GM19238 (cell line): Measurements from ENCODE around the gene VEGFA.

Experiments used
- DNase-seq: peaks from one replicate; pipeline ENCODE4 v3.0.0; 2011; ENCODE audit warnings: low spot score; ENCODE audit not compliant: insufficient read length

VEGFA gene

DNA sequence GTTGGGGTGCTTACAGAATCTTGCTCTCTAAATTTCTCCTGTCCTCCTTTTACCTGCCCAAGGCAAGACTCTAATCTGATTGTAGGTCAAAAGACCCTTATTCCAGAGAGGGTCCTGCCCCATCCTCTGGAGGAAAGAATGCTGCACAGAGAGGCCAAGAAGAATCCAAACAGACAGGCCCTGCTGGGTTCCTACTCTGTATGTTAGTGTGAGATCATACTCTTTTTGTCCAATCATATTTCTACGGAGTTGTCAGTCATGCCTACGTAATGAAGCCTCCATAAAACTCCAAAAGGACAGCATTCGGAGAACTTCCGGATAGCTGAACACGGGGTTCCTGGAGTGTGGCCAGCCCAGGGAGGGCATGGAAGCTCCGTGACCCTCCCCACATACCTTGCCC lies 50.5 kb downstream of the VEGFA start:
- DNase-seq = no peak

- no peak for DNase-seq
Observed at GRCh38 chr6:43821101-43821886, 51.3 kb downstream of the VEGFA start.

DNA sequence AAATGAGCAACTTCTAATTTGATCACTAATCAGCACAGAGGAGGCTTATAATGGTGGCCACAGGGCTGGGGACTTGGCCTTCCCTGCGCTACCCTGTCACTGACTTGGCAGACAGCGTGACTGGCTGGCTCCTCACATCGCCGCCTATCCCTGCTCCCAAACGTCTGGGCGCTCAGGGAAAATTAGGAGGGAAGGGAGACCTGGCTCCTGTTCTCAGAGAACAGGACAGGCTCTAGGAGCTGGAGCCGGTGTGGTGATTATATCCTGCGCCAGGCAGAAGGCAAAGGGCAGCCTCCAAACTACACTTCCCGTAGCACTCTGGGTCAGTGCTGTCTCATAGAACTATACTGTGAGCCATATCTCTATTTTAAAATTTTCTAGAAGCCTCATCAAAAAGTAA lies 53.4 kb downstream of the VEGFA start:
- no peak for DNase-seq

DNA sequence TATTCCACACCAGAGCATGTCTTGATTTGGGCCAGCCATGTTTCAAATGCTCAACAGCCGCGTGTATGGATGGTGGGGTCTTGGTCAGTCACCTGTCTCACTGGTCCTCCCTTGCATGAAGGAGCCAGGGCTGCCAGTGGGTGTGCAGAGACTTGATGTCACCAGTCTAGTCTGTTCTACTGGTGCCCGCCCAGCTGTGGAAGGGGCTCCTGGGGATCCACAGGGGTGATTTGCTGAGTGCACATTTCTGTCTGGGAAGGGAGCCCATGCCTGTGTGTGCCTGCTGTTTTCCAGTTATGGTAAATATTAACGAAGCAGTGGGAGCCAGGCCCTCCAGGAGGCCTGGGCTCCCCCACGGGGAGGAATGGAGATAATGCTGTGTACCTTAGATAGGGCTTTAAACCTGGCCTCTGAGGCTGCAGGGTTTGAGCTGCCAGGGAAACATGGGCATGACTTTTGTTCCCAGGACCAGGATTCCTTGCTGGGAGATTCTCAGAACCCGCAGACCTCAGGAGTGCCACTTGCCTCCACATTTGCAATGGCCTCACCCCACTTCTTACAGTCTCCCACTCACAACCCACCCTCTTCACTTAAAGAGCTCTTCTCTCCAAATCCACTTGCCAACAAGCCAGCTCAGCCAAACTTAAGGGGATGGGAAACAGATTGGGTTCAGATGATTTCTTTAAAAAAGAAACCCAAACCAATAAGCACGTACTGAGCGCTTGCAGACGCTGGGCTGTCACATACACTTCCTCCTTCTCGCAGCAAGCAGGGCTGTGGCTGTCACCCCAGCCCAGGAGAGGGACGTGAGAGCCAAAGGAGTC lies 54.1 kb downstream of the VEGFA start:
- DNase-seq = no peak

DNA sequence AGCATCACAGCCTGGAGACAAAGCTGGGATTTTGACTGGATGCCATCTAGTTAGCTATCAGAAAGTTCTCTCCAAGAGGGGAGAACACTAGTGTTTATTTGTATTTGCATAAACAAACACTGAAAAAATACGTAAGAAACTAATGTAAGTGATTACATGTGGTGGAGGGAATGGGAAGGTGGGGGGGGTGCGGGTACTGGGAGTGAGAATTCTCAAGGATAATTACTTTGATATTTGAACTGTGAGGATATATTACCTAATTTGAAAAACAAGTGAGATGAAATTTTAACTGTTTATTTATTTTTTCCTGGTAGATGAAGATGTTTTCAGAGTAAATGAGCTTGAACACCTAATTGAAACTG lies 54.7 kb downstream of the VEGFA start:
- no peak for DNase-seq

DNA sequence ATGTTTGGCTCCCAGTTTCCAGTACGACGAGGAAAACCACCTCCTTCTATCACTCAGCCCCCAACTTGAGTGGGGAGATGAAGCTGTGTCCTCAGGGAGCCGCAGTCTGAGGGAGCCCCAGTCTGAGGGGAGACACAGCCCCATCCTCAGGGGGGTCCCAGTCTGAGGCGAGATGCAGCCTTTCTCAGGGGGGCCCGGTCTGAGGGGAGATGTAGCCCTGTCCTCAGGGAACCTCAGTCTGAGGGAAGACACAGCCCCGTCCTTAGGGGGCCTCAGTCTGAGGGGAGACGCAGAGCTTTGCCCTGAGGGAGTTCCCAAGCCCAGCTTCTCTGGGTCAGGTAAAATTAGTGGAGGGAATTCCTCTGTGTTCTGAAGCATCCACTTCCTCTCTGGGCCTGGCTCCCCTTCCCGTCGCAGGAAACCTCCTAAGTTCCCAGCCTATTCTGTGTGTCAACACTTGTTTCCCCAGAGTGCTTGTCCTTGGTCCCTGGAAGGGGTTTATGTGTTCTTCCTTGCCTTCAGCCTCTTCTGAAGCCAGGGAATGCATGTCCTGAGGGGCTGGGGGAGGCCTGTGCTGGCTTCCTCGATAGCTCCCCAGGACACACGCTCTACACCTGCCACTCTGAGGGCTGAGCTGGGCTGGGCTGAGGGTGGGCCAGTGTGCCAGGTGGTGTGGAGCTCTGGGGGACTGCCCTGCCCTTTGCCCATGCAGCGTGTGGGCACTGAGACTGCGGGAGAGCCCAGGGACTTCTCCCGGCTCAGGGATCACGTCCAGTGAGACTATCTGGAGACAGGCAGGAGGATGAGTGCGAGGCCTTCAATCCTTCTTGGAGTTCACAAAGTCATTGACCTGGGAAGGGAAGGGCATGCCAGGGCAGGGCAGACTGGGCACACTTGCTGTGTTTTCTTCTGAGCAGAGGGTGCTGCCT lies 55.4 kb downstream of the VEGFA start:
- no peak for DNase-seq

- DNase-seq = no peak
Observed at GRCh38 chr6:43826730-43827129, 56.7 kb downstream of the VEGFA start.

GRCh38 chr6:43827898-43828297 lies 57.9 kb downstream of the VEGFA start:
- DNase-seq = no peak

- no peak for DNase-seq
Observed at GRCh38 chr6:43828711-43829110, 58.7 kb downstream of the VEGFA start.

GRCh38 chr6:43829470-43829869 lies 59.5 kb downstream of the VEGFA start:
- DNase-seq = no peak

GRCh38 chr6:43830775-43831174 lies 60.8 kb downstream of the VEGFA start:
- DNase-seq = no peak

DNA sequence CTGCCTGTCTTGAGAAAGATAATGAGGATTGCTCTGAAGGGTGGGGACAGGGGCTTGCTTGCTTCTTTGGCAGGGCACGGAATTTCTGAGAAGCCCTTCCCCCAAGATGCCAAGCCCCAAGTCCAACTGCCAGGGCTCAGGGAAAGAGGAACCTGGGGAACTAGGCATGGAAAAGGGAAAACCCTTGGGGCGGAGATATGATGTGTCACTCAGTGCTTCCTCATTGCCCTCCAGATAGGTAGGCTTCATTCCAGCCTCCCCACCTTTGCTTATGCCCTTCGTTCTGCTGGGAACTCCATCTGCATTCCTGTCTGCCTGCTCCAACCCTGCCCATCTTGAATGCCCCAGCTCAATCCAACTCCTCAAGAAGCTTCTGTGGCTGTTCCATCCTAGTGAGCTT lies 61.2 kb downstream of the VEGFA start:
- no peak for DNase-seq

- no peak for DNase-seq
Observed at GRCh38 chr6:43833223-43833995, 63.4 kb downstream of the VEGFA start.

DNA sequence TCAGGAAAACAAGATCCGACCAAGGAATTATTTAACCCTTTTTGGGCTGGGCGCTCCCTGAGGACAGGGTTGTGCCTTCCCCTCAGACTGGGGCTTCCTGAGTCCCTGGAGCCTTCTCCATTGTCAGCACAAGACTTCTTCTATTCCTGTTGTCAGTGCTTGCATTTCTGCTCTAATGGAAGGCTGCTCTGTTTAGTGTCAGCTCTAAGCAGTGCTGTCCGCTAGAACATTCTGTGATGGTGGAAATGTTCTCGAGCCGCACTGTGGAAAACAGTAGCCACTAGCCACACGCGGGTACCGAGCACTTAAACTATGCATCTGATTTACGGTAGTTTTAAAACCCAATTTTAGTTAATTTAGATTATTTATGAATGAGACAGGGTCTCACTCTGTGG lies 64.0 kb downstream of the VEGFA start:
- no peak for DNase-seq

- no peak for DNase-seq
Observed at GRCh38 chr6:43834528-43835155, 64.6 kb downstream of the VEGFA start.

GRCh38 chr6:43835872-43836419 lies 65.9 kb downstream of the VEGFA start:
- DNase-seq = no peak
